A549 treated with dexamethasone at 1 μM for 4 hours (cell line): ENCODE data around the gene CENPC. TPM values are rescaled to one million over a fixed set of nuclear protein-coding genes. Genes with fewer than 3 reads are reported as not detected.

ENCODE experiments used
- total RNA-seq: library from RNA; stranded (reverse); fragments of 200-300 nt; extraction: Qiagen RNA extraction; gene quantifications from 5 replicates; pipeline ENCODE4 v1.2.3, GENCODE V29; 2022

Gene CENPC
- total RNA-seq: 3.5 to 5.6 TPM (median 4.1 TPM) in 5 replicates

GRCh38 chr4:67545199-67546003 is at the start of gene CENPC:
CENPC (minus strand) TSS chr4:67545503; CDS start chr4:67545355, 148 bp downstream.

GRCh38 chr4:67558493-67558892 is 13.2 kb upstream of the CENPC start, which contains the start of gene STAP1:
STAP1 (plus strand) TSS chr4:67558727; CDS start chr4:67558810, 83 bp downstream.

Other genes starting within 250 kb of the CENPC start
- gene STAP1, start 13.2 kb upstream of the CENPC start, total RNA-seq: not detected in 5 replicates
- 13.4 to 21.9 TPM (median 20.9 TPM) in 5 replicates for gene UBA6, start 155.7 kb upstream of the CENPC start, total RNA-seq
- gene GNRHR, start 208.9 kb upstream of the CENPC start, total RNA-seq: not detected in 5 replicates